Stimulated activated CD8-positive, alpha-beta memory T cell treated with anti-CD3 and anti-CD28 coated beads, Interleukin-7, amount 100 ng/mL, for 4 hours (primary cell): ENCODE data around the gene MEGF9.
"Not testable (repeated sequence)": the region's sequence is repeated elsewhere in the genome, so short reads cannot be mapped to it uniquely, and the experiment has no call there.

Experiments used
- DNase-seq, 2 donors: peaks; one replicate each; pipeline ENCODE4 v3.0.0-alpha.2; 2020; ENCODE audit warnings: low read depth in 2 of 2

Gene MEGF9

DNA sequence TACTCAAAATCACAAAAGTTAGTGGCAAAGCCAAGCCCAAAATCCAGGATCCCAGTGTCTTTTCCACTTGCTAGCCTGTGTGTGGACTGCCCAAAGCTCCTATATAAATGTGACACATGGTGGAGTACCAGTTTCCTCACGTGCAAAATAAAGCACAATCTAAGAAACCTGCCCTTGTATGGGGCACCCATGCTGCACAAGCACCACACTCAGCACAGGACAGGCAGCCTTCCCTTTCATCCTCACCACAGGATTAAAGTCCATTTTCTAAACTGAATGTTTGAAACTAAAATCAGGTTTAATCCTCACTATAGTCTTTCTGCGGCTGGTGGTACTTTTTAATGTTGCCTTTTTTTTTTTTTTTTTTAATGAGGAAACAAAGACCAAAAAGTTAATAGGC is 139.8 kb downstream of the MEGF9 start:
- no peak for DNase-seq

DNA sequence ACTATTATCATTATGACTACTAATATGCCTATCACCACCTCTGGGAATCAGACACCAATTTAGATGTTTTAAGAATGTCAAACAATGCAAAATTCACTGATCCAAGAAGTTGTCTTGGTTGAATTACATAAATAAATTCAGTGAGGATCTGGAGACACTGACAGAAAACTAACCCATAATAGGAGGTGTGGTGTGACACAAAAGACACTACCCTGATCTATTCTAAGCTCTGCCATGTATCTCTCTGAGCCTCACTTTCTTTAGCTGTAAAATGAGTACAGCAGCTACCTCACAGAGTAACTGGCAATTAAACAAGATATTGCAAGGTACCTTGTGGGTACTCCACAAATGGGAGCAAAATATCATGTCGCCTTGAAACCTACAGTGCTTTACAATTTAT is 141.8 kb downstream of the MEGF9 start:
- DNase-seq = no peak

DNA sequence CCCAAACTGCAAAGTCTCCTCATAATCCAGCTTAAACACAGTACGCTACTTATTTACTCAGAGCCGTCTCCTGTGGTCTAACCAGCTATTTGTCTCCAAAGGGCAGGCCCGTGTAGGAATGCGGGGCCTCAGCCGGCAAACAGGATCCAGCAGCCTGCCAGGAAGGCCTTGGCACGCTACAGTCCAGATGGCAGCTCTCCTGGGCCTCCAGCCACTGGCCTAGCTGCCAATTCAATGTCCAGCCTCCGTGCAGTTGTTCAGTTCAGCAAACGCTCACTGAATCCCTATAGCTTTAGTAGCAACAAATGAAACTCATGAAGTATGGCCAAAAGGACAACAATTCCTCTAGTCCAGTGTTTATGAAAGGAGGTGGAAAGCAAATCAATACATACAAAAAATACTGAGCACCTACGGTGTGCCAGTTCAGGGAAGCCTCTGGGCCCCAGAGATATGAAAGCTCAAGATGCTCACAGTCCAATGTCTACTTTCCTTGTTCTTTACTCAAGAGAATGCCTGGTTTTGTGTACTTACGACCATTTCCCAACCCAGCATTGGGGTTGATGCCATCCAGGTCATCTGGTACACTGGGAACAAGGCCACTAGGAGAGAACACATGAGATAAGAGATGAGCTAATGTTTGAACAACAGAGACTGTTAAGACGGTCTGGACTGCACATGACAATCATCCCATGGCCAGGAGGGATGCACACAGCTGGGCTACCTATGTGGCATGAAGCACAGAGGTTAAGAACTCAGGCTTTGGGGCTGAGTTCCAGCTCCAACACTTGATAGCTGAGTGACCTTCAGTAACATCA is 142.6 kb downstream of the MEGF9 start:
- no peak for DNase-seq

DNA sequence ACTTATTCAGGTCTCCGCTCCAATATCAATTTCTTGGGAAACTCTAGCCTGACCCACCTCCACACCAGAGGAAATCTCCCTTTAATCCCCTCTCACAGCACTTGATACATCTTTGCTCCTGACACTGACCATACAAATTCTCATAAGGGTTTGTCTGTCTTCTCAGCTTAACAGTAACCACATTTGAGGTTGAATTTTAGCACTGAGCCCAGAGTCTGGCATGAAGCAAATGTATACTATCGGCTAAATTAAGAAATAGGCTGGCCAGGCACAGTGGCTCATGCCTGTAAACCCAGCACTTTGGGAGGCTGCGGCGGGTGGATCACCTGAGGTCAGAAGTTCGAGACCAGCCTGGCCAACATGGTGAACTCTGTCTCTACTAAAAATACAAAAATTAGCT is 144.0 kb downstream of the MEGF9 start:
- no peak for DNase-seq

DNA sequence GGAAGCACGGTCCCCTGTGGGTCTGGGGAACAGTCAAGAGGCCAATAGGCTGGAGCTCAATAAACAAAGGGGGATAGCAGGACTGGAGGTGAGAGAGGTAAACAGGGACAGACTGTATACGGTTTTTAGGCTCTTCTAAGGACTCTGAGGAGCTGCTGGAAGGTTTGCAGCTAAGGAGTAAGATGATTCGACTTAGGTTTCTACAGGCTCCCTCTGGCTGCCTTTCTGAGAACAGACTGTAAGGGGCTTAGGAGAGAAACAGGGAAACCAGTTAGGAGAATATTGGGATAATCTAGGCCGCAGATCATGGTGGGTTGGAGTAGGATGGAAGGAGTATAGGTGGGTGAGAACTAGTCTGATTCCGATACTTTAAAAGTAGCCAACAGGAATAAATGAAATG is 144.7 kb downstream of the MEGF9 start:
- DNase-seq = no peak

DNA sequence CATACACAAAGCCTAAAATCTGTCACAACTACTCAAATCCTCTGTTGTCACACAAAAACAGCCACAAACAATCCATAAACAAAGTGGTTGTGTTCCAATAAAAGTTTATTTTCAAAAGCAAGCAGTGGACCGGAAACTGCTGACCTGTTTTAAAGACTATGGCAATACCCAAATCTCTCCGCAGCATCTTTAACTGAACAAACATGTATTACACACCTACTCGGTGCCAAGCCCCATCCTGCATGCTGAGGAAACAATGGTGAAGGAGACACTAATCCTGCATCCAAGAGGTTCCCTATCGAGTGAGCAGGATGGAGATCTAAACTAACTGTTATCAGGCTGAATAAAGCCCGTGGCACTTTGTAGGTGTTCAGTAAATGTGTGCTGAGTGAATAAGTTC is 145.5 kb downstream of the MEGF9 start:
- DNase-seq = no peak

DNA sequence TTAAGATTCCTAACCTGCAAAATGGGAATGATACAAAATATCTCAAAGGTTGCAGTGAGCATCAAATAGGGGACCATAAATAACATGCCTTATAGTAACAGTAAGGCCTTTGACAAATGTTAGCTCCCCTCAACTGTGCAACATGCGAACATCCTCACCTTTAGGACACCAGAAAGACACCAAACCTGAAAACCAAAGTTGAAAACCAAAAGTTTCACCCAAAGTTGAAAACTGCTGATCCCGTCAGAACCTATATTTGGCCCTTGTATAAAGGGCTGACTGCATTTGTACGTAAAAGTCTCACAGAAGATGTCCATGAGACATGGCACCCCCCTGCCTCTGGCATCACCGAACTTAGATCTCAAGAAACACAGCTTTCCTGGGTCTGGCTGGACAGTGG is 146.4 kb downstream of the MEGF9 start:
- DNase-seq = no peak

DNA sequence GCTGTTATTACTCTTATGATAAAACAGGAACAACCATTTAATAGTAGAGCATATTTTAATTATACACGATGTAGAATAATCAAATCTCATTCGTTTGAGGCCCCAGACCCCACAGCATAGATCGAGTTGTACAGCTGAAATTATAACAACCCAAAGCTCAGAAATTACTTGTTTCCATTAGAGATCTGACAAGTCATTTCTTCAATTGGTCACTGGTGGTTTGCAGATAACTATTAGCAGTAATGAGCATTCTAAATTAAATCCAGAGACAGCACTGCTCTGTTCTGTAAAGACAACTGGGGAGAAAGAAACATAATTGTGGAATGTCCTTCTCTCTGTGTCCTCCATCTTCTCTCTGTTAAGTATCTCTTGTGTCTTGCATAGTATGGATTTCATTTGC is 147.2 kb downstream of the MEGF9 start:
- DNase-seq = no peak

DNA sequence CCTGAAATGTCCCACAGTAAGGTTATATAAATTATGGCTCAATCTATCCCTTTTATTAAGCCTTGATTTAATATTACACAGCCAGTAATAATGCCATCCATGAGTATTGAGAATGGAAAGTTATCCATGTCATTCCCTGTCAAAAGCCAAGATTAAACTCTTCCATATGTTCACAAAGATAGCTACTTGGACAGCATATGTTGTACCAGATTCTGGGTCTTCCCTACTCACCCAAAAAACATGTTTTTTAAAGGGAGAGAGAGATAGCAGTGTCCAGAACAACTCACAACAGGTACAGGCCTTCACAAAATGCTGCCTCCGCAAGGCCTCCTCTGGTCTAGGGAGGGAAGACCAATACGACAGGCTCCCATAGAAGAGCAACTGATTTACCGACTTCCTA is 149.7 kb downstream of the MEGF9 start:
- DNase-seq = no peak

DNA sequence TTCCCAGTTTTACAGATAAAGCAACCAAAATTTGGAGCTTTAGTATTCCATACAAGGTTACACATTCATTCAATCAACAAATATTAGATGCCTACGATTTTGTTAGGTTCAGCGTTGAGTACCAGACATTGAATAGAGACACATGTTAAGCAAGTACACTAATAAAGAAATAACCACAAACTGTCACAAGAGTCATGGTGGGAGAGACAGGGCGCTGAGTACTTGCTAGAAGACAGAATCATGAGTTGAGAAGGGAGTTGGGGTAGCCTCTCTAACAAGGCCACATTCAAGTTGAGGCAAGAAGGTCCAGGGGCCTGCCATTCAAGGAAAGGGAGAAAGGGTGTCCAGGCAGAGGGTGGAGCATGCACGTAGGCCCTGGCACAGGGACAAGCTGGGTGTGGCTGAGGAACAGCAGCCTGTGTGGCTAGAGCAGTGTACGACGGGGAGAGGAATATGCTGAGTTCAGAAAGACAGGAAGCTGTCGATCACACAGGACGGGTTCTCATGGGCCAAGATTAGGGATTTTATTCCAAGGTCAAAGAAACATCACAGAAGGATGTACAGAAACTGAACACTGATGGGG is 151.3 kb downstream of the MEGF9 start:
- no peak for DNase-seq

DNA sequence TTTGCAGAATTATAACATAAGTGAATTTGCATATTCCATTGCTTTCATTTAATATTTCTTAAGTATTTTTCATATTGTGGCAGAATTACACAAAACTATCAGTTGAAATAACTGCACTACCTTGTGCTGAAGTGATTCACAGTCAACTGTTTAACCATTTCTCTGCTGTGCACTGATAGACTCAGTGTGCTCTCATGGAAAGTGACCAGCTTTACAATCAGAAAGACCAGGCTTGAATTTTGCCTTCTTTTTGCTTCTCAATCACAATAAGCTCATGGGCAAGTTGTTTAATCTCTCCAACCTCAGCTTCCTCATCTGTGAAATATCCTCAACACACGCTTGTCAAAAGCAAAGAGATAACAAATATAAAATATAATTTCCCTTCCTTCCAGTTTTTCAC is 152.6 kb downstream of the MEGF9 start:
- DNase-seq = no peak

DNA sequence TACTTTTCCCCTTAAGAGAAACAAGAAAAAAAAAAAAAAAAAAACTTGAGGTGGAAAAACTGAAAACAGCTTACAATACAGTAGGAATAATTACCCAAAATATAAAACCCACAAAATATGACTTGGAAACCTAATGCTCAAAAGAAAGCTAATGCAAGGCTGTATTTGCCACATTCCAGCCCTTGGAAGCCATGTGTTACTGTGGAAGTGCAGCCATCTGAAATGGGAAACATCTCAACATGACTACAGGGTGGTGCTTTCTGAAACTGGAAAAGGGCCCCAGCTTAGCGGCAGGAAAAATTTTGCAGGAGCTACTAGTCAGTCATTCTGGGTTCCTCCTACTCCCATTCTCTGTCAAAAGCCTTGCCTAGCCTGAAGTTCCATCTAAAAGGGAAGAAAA is 154.7 kb downstream of the MEGF9 start:
- DNase-seq = no peak

DNA sequence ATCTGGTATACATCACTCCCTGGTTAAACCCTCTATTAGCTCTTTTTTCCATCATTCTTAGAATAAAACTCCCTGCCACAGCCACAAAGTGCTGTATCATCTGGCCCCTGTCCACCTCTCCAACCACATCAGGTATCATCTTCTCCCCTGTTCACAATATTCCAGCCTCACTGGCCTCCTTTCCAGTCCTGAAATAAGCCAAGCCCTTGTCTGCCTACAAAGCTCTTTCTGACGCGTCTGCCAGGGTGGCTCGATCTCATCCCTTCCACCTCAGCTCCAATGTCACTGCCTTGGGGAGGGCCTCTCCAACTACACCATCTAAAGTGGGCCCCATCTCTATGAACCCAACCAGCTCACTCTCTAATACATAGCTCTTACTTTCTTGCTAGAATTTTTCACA is 155.8 kb downstream of the MEGF9 start:
- no peak for DNase-seq

DNA sequence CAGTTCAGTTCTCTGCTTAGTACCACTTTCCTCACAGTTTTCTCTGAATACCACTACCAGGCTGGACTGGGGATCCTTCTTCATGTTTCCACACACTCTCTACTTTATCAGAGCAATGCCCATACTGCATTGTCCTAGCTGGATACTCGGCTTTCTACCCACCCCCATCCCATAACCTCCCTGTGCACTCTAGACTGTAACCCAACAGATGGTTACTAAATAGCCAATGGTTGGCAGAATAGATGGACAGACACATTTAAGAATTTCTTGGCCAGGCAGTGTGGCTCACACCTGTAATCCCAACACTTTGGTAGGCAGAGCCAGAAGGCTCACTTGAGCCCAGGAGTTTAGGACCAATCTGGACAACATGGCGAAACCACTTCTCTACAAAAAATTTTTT is 157.1 kb downstream of the MEGF9 start:
- no peak for DNase-seq

DNA sequence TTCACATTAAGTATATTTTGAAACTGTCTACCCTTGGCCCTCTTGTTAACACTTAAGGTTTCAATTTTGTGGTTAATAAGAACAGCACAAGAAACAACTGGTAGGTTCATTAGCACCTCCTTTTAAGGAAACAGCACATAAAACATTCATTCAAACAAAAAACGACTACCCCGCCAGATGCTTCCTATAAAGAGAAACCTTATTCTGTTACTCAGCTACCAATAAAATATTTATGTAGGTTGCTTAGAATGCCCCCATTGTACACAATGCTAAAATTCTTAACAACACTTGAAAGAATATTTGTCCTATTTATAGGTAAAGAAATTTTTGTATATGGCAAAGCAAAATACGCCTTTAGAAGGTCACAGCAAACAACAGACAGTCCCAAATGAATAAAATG is 157.5 kb downstream of the MEGF9 start:
- DNase-seq = no peak

DNA sequence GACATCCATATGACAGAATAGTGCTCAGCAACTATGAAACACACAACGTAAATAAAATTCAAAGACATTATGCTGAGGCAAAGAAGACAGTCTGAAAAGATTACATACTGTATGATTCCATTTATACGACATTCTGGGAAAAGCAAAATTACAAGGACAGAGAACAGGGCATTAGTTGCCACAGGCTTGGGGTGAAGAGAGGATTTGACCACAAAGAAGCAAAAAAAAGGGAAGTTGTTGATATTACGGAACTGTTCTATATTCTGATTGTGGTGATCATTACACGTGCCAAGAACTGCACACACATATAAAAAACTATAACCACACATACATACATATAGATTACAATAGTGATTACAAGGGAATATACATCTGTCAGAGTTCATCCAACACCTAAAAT is 158.4 kb downstream of the MEGF9 start:
- no peak for DNase-seq

DNA sequence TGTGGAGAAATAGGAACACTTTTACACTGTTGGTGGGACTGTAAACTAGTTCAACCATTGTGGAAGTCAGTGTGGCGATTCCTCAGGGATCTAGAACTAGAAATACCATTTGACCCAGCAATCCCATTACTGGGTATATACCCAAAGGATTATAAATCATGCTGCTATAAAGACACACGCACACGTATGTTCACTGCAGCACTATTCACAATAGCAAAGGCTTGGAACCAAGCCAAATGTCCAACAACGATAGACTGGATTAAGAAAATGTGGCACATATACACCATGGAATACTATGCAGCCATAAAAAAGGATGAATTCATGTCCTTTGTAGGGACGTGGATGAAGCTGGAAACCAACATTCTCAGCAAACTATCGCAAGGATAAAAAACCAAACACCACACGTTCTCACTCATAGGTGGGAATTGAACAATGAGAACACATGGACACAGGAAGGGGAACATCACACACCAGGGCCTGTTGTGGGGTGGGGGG is 162.0 kb downstream of the MEGF9 start:
- not testable (repeated sequence) for DNase-seq
